Spleen (tissue), 7 donors: Measurements from ENCODE around the gene ITGA2.

Experiments
- POLR2A ChIP-seq, 3 donors: fragments of 450-650 bp; IDR thresholded peaks; one replicate each; pipeline ENCODE4 v1.5.1; 2017; ENCODE audit warnings: antibody characterized with exemption in 3 of 3, mild to moderate bottlenecking in 1 of 3
- TF ChIP-seq, protein P1 (sequence below), 11 experiments: fragments of 200-600 bp in 7 of 11; fragments of 450-650 bp in 4 of 11; sonication (generic) in 4 of 11; IDR thresholded peaks in 8 of 11; conservative IDR thresholded peaks in 3 of 11; 1 replicate in 7 of 11; 2 replicates in 4 of 11; pipeline versions ENCODE4 v1.4.0 to v1.8.0; 2016 to 2021; ENCODE audit warnings: antibody characterized with exemption in 11 of 11, inconsistent platforms in 4 of 11, mild to moderate bottlenecking in 1 of 11
- donor health status: DM: no; HTN: no; CAD: no; lungs with moderate emphysema.
- donor health status: DM: no; HTN: no; CAD: no.
- donor health status: DM: no; HTN: no; CAD: no.

DNA sequence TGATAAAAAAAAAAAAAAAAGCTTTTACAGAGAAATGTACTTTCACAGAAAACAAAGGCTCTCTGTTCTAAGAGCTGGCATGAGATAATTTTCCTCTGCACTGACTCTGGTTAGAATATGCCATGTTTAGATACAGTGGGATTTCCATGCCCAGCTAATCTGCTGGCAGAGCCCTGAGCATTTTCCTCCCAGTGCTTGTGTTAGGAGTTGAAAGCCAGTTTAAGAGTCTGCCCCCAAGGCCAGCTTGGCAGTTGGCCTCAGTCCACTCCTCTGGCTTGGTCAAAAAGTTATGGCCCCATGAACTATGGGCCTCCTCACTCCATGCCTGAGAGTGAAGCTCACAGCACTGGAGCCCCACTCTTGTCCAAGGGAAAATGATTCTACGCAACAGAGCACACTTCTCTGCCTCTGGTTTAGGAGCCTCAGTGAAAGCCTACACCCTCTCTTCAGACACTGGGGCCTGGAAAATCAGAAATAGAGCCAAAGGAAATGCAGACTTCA is 98.5 kb downstream of the ITGA2 start:
- TF ChIP-seq, protein P1, sequence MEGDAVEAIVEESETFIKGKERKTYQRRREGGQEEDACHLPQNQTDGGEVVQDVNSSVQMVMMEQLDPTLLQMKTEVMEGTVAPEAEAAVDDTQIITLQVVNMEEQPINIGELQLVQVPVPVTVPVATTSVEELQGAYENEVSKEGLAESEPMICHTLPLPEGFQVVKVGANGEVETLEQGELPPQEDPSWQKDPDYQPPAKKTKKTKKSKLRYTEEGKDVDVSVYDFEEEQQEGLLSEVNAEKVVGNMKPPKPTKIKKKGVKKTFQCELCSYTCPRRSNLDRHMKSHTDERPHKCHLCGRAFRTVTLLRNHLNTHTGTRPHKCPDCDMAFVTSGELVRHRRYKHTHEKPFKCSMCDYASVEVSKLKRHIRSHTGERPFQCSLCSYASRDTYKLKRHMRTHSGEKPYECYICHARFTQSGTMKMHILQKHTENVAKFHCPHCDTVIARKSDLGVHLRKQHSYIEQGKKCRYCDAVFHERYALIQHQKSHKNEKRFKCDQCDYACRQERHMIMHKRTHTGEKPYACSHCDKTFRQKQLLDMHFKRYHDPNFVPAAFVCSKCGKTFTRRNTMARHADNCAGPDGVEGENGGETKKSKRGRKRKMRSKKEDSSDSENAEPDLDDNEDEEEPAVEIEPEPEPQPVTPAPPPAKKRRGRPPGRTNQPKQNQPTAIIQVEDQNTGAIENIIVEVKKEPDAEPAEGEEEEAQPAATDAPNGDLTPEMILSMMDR (IDR thresholded peaks at IDR 0.05 in 8 of 11, conservative IDR thresholded peaks at IDR 0.05 in 3 of 11) = no peak
- no peak for TF ChIP-seq POLR2A (IDR thresholded peaks at IDR 0.05)
